Fibroblast of mammary gland (primary cell): ENCODE measurements around the gene NRSN2.
"Not testable (repeated sequence)": the region's sequence is repeated elsewhere in the genome, so short reads cannot be mapped to it uniquely, and the experiment has no call there.

Experiments used
- DNase-seq: peaks from one replicate; pipeline ENCODE4 v3.0.0-alpha.2; 2010; ENCODE audit warnings: low read depth
- H3K4me3 ChIP-seq: 2 replicates; pipeline ENCODE4 v1.5.1; 2011; ENCODE audit warnings: low read depth, mild to moderate bottlenecking, low read length, moderate library complexity; ENCODE audit not compliant: control insufficient read depth
- CTCF ChIP-seq: conservative IDR thresholded peaks from 2 replicates; pipeline ENCODE4 v1.5.1; 2011; ENCODE audit warnings: low read depth, low read length, inconsistent platforms; ENCODE audit not compliant: control insufficient read depth, insufficient read depth

Gene NRSN2

GRCh38 chr20:376750-377149, 29.8 kb downstream of the NRSN2 start:
- TF ChIP-seq CTCF, result no peak
- no peak for DNase-seq
- H3K4me3 ChIP-seq, result no peak overlapping the region

- not testable (repeated sequence) for H3K4me3 ChIP-seq, DNase-seq
Observed at GRCh38 chr20:377578-377977, 30.7 kb downstream of the NRSN2 start.

GRCh38 chr20:378961-379336, 32.0 kb downstream of the NRSN2 start:
- TF ChIP-seq CTCF, result no peak
- H3K4me3 ChIP-seq, result no peak overlapping the region
- DNase-seq, result no peak

- no peak for TF ChIP-seq CTCF
- peak overlapping the region; percentile 68 for H3K4me3 ChIP-seq
- DNase-seq, result peak; percentile 40
Observed at GRCh38 chr20:380763-381580, 34.1 kb downstream of the NRSN2 start.

- no peak for TF ChIP-seq CTCF
- DNase-seq, result peak; percentile 73
- peak overlapping the region; percentile 68 for H3K4me3 ChIP-seq
Observed at GRCh38 chr20:381581-382290, 34.8 kb downstream of the NRSN2 start.

GRCh38 chr20:382291-383115, 35.6 kb downstream of the NRSN2 start:
- peak overlapping the region; percentile 68 for H3K4me3 ChIP-seq
- no peak for DNase-seq
- TF ChIP-seq CTCF, result no peak
